Common myeloid progenitor, CD34-positive (primary cell): ENCODE data around the gene CATSPER3.

ENCODE experiments used
- CTCF ChIA-PET: fragments of 350-600 bp; sonication (Branson Sonifier 250); formaldehyde crosslinking; loops from one replicate; lab custom pipeline; 2021; ENCODE audit warnings: antibody characterized with exemption; lab: Charles Lee
- POLR2A ChIA-PET: fragments of 350-600 bp; sonication (Branson Sonifier 250); formaldehyde crosslinking; loops from one replicate; lab custom pipeline; 2021; ENCODE audit warnings: antibody characterized with exemption; lab: Charles Lee
- DNase-seq, 3 donors: peaks; one replicate each; pipeline versions ENCODE4 v3.0.0 to v3.0.0-alpha.2; 2013
- H3K27ac ChIP-seq, 2 experiments: 1 replicate in 1 of 2; 2 replicates in 1 of 2; pipeline ENCODE4 v1.7.0; 2013; ENCODE audit warnings: inconsistent platforms in 2 of 2, low read length in 2 of 2, mild to moderate bottlenecking in 2 of 2, low read depth in 1 of 2, moderate library complexity in 1 of 2; ENCODE audit not compliant: severe bottlenecking in 2 of 2, insufficient read depth in 1 of 2, poor library complexity in 1 of 2
- H3K27me3 ChIP-seq, 5 experiments: replicated peaks in 2 of 5; 1 replicate in 3 of 5; 2 replicates in 2 of 5; pipeline versions ENCODE4 v1.6.1 to v1.7.0; 2013; ENCODE audit warnings: low read length in 4 of 5, mild to moderate bottlenecking in 2 of 5, moderate library complexity in 2 of 5, inconsistent platforms in 1 of 5; ENCODE audit not compliant: insufficient read depth in 5 of 5, control insufficient read depth in 4 of 5
- H3K36me3 ChIP-seq, 4 experiments: 1 replicate in 2 of 4; 2 replicates in 2 of 4; pipeline versions ENCODE4 v1.6.1 to v1.7.0; 2013; ENCODE audit warnings: low read length in 3 of 4, control low read depth in 1 of 4, mild to moderate bottlenecking in 1 of 4; ENCODE audit not compliant: control insufficient read depth in 4 of 4, insufficient read depth in 4 of 4
- H3K4me1 ChIP-seq, 4 experiments: 1 replicate in 3 of 4; 2 replicates in 1 of 4; pipeline versions ENCODE4 v1.6.1 to v1.7.1; 2013; ENCODE audit warnings: low read length in 3 of 4, mild to moderate bottlenecking in 3 of 4, control low read depth in 1 of 4, inconsistent platforms in 1 of 4, moderate library complexity in 1 of 4; ENCODE audit not compliant: control insufficient read depth in 4 of 4, insufficient read depth in 4 of 4; ENCODE audit errors: control extremely low read depth in 1 of 4
- H3K4me3 ChIP-seq, 7 experiments: 1 replicate in 4 of 7; 2 replicates in 3 of 7; pipeline versions ENCODE4 v1.5.1 to v1.7.0; 2013; ENCODE audit warnings: mild to moderate bottlenecking in 7 of 7, low read length in 6 of 7, moderate library complexity in 6 of 7, inconsistent platforms in 2 of 7, low read depth in 2 of 7, control low read depth in 1 of 7; ENCODE audit not compliant: insufficient read depth in 4 of 7, control insufficient read depth in 1 of 7; ENCODE audit errors: extremely low read depth in 1 of 7
- H3K9me3 ChIP-seq, 5 experiments: 1 replicate in 4 of 5; 2 replicates in 1 of 5; pipeline versions ENCODE4 v1.6.1 to v1.7.1; 2013; ENCODE audit warnings: low read length in 4 of 5, mild to moderate bottlenecking in 2 of 5, inconsistent platforms in 1 of 5, low read depth in 1 of 5, moderate library complexity in 1 of 5; ENCODE audit not compliant: control insufficient read depth in 4 of 5, insufficient read depth in 2 of 5; ENCODE audit errors: control extremely low read depth in 1 of 5
- WGBS: methylation state at CpG from one replicate; pipeline ENCODE4 v1.1.5; 2013; ENCODE audit not compliant: insufficient coverage; 5-methylcytosine and 5-hydroxymethylcytosine counted together

Gene CATSPER3

DNA sequence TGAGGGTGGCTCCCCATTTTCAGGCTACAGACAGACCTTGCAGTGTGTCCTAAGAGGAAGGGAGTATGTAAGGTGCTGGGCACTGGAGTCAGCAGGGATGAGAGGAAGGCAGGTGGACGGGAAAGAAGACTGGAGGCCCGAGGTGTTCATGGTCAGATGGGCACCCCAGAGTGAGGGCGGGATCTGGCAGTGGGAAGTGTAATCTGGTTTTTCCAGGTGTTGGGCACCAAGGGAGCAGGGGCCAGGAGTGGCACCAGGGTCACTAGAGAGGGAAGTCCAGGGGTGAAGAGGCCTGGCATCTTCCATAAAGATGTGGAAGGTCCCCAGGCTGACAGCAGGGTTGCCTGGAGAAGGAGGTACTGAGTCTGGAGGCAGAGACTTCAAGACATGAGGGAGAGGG, 36.7 kb downstream of the CATSPER3 start:
- ChIA-PET POLR2A (no interaction called here), CTCF (no interaction called here)
- DNase-seq: no peak
- peaks cover 0 to 2% (median 0%) of the 10 kb centered on the region in 5 experiments for H3K27me3 ChIP-seq
- H3K36me3 ChIP-seq: no peaks in the 10 kb centered on the region
- H3K9me3 ChIP-seq: no peaks in the 10 kb centered on the region
- H3K4me1 ChIP-seq: no peaks in the 10 kb centered on the region
- no peak overlapping the region for H3K27ac ChIP-seq
- no peak overlapping the region for H3K4me3 ChIP-seq
- 100% methylated on average over 3 of the region's 3 CpGs for WGBS

GRCh38 chr5:135005076-135005475, 37.4 kb downstream of the CATSPER3 start:
- ChIA-PET CTCF (no interaction called here), POLR2A (no interaction called here)
- Histone ChIP-seq H3K9me3 (no peaks in the 10 kb centered on the region), H3K4me1 (no peaks in the 10 kb centered on the region), H3K4me3 (no peak overlapping the region), H3K27ac (no peak overlapping the region), H3K36me3 (no peaks in the 10 kb centered on the region), H3K27me3 (peaks cover 0 to 2% (median 0%) of the 10 kb centered on the region in 5 experiments)
- WGBS: 100% methylated on average over 3 of the region's 3 CpGs
- DNase-seq: no peak

- peaks cover 0 to 2% (median 0%) of the 10 kb centered on the region in 5 experiments for H3K27me3 ChIP-seq
- no peak overlapping the region for H3K4me3 ChIP-seq
- ChIA-PET POLR2A (no interaction called here), CTCF (no interaction called here)
- DNase-seq: no peak
- H3K4me1 ChIP-seq: no peaks in the 10 kb centered on the region
- H3K36me3 ChIP-seq: no peaks in the 10 kb centered on the region
- WGBS: 96% methylated on average over 8 of the region's 9 CpGs
- H3K9me3 ChIP-seq: no peaks in the 10 kb centered on the region
- H3K27ac ChIP-seq: no peak overlapping the region
These were observed 39.6 kb downstream of the CATSPER3 start for GRCh38 chr5:135007305-135007704.

GRCh38 chr5:135007749-135008363, 40.1 kb downstream of the CATSPER3 start:
- CTCF ChIA-PET: no interaction called here

GRCh38 chr5:135008556-135008955, 40.8 kb downstream of the CATSPER3 start:
- Histone ChIP-seq H3K4me3 (no peak overlapping the region), H3K4me1 (no peaks in the 10 kb centered on the region), H3K9me3 (no peaks in the 10 kb centered on the region), H3K27me3 (peaks cover 0 to 2% (median 0%) of the 10 kb centered on the region in 5 experiments), H3K27ac (no peak overlapping the region), H3K36me3 (no peaks in the 10 kb centered on the region)
- no peak for DNase-seq
- 98% methylated on average over 7 of the region's 8 CpGs for WGBS
- CTCF ChIA-PET: no interaction called here
- POLR2A ChIA-PET: no interaction called here

More at GRCh38 chr5:135007749-135008363, 40.1 kb downstream of the CATSPER3 start:
- Histone ChIP-seq H3K27me3 (peaks cover 0 to 2% (median 0%) of the 10 kb centered on the region in 5 experiments), H3K4me3 (no peak overlapping the region), H3K9me3 (no peaks in the 10 kb centered on the region), H3K36me3 (no peaks in the 10 kb centered on the region), H3K27ac (no peak overlapping the region), H3K4me1 (no peaks in the 10 kb centered on the region)
- WGBS: 93% methylated on average over 9 of the region's 11 CpGs
- POLR2A ChIA-PET: no interaction called here
- no peak for DNase-seq

GRCh38 chr5:135008981-135009735, 41.5 kb downstream of the CATSPER3 start:
- DNase-seq: no peak
- Histone ChIP-seq H3K27ac (no peak overlapping the region), H3K27me3 (peaks cover 0 to 4% (median 0%) of the 10 kb centered on the region in 5 experiments), H3K9me3 (no peaks in the 10 kb centered on the region), H3K36me3 (no peaks in the 10 kb centered on the region), H3K4me1 (no peaks in the 10 kb centered on the region), H3K4me3 (no peak overlapping the region)
- ChIA-PET CTCF (no interaction called here), POLR2A (no interaction called here)
- 96% methylated on average over 9 of the region's 13 CpGs for WGBS
